ENCODE results near the gene MAMLD1. TPM values are rescaled to one million over a fixed set of nuclear protein-coding genes. Genes with fewer than 3 reads are reported as not detected.

MAMLD1 gene
- total and polyA plus RNA-seq, 2 donors (not counting 3 experiments of a cell fraction or from before 2014, with no cell fraction given): 2.5 to 5.6 TPM

DNA sequence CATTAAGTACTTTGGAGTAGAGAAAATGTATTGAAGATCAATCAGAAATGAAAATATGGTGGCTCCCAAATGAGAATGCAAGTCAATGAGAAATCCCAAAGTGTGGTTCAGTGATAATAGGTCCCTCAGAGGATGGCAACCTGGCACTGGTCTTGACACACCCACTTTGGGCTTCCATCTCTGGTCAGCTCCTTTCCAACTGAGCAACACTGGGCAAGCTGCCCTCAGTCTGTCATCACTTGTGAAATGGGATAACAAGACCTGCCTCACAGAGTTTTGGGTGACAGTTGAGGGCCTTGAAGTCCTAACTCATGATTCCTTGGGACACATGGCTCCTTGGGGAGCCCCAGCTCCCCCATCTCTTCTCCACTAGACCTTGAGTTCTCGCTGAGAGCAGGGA lies 29.0 kb upstream of the MAMLD1 start:
- TF ChIP-seq POLR2AphosphoS5 (IDR thresholded peaks at IDR 0.05; ENCODE audit: insufficient read depth, low read depth, low read length): no peak
- TF ChIP-seq MYC (IDR thresholded peaks at IDR 0.05; ENCODE audit: low read depth, low read length): no peak
- no peak for TF ChIP-seq CTCF (IDR thresholded peaks at IDR 0.05; ENCODE audit: extremely low read depth in 1 of 2, insufficient read depth in 1 of 2, low read depth in 1 of 2, low read length in 2 of 2)
- TF ChIP-seq FOS (IDR thresholded peaks at IDR 0.05; ENCODE audit: borderline replicate concordance, insufficient read depth, low read length): no peak
- no peak for TF ChIP-seq GATA2 (IDR thresholded peaks at IDR 0.05; ENCODE audit: insufficient read depth, insufficient read length, low read depth, low read length)
- no peak for TF ChIP-seq POLR2A (IDR thresholded peaks at IDR 0.05; ENCODE audit: low read depth, low read length)
- TF ChIP-seq JUN (IDR thresholded peaks at IDR 0.05; ENCODE audit: borderline replicate concordance, insufficient read depth, insufficient read length, low read depth): no peak
- no peak for TF ChIP-seq EZH2 (IDR thresholded peaks at IDR 0.05; ENCODE audit: borderline replicate concordance, low read depth, low read length, severe bottlenecking)
- no peak for TF ChIP-seq MAX (IDR thresholded peaks at IDR 0.05; ENCODE audit: insufficient read depth, insufficient read length)
- Histone ChIP-seq H3K36me3 (ENCODE audit: control insufficient read depth in 2 of 2, extremely low read depth in 1 of 2, insufficient read depth in 2 of 2, low read length in 2 of 2) (no peaks in the 10 kb centered on the region), H3K4me3 (replicated peaks in 1 of 3; ENCODE audit: insufficient read depth in 1 of 3, low read depth in 1 of 3, low read length in 3 of 3) (no peak overlapping the region), H2AFZ (ENCODE audit: low read depth, low read length) (no peak overlapping the region), H4K20me1 (replicated peaks; ENCODE audit: control insufficient read depth, extremely low read depth, insufficient read depth, low read length) (no peaks in the 10 kb centered on the region), H3K27ac (ENCODE audit: insufficient read depth, low read depth, low read length) (no peak overlapping the region), H3K9me3 (replicated peaks; ENCODE audit: control insufficient read depth, insufficient read depth, low read length) (no peaks in the 10 kb centered on the region), H3K4me2 (ENCODE audit: insufficient read depth, low read length) (no peak overlapping the region), H3K9ac (replicated peaks; ENCODE audit: extremely low read depth, insufficient read depth, low read length) (no peak overlapping the region), H3K4me1 (ENCODE audit: control insufficient read depth, extremely low read depth, insufficient read depth, low read length) (no peaks in the 10 kb centered on the region), H3K9me1 (replicated peaks; ENCODE audit: control insufficient read depth, extremely low read depth, insufficient read depth, low read length) (no peaks in the 10 kb centered on the region), H3K27me3 (ENCODE audit: control insufficient read depth in 2 of 2, insufficient read depth in 2 of 2, low read length in 2 of 2) (no peaks in the 10 kb centered on the region), H3K79me2 (ENCODE audit: control insufficient read depth, insufficient read depth, low read length) (no peaks in the 10 kb centered on the region)
- intact Hi-C loops (cut with micrococcal nuclease): no loop called here
- CTCF ChIA-PET: no interaction called here
- dilution Hi-C loops (cut with MboI; ENCODE audit: extremely low pct_ligation_motif_present, low sequenced_read_pairs): no loop called here
- no peak for FAIRE-seq
- no peak for DNase-seq (ENCODE audit: low read depth, low spot score)
- no TSS peak for BruUV-seq (replicated peaks)
- POLR2A ChIA-PET: no interaction called here

Data from endothelial cell of umbilical vein (primary cell).